Mammary epithelial cell (primary cell): ENCODE results near the gene PRSS27.
"Not testable (repeated sequence)": the region's sequence is repeated elsewhere in the genome, so short reads cannot be mapped to it uniquely, and the experiment has no call there.

ENCODE experiments used
- CTCF ChIP-seq, 2 donors: IDR thresholded peaks in 1 of 2; conservative IDR thresholded peaks in 1 of 2; 2 replicates each; pipeline ENCODE4 v1.5.1; 2011 to 2012; ENCODE audit warnings: inconsistent platforms in 2 of 2, low read length in 2 of 2, mild to moderate bottlenecking in 2 of 2, control low read depth in 1 of 2, low read depth in 1 of 2; ENCODE audit not compliant: insufficient read depth in 1 of 2; ENCODE audit errors: extremely low read depth in 1 of 2
- EZH2 ChIP-seq: IDR thresholded peaks from 2 replicates; pipeline ENCODE4 v1.6.1; 2012; ENCODE audit warnings: low read length, inconsistent platforms, borderline replicate concordance

- TF ChIP-seq CTCF (conservative IDR thresholded peaks at IDR 0.05 in 1 of 2, IDR thresholded peaks at IDR 0.05 in 1 of 2; ENCODE audit: extremely low read depth in 1 of 2, insufficient read depth in 1 of 2, low read depth in 1 of 2, low read length in 2 of 2); EZH2: not testable (repeated sequence)
Measured at GRCh38 chr16:2679902-2680301, 40.1 kb downstream of the PRSS27 start.
